Left hindlimb (tissue), 1 donor: ENCODE measurements around the gene VEGFB.

Experiments used
- DNase-seq: peaks from one replicate; pipeline ENCODE4 v3.0.0-alpha.2; 2018

VEGFB gene

DNA sequence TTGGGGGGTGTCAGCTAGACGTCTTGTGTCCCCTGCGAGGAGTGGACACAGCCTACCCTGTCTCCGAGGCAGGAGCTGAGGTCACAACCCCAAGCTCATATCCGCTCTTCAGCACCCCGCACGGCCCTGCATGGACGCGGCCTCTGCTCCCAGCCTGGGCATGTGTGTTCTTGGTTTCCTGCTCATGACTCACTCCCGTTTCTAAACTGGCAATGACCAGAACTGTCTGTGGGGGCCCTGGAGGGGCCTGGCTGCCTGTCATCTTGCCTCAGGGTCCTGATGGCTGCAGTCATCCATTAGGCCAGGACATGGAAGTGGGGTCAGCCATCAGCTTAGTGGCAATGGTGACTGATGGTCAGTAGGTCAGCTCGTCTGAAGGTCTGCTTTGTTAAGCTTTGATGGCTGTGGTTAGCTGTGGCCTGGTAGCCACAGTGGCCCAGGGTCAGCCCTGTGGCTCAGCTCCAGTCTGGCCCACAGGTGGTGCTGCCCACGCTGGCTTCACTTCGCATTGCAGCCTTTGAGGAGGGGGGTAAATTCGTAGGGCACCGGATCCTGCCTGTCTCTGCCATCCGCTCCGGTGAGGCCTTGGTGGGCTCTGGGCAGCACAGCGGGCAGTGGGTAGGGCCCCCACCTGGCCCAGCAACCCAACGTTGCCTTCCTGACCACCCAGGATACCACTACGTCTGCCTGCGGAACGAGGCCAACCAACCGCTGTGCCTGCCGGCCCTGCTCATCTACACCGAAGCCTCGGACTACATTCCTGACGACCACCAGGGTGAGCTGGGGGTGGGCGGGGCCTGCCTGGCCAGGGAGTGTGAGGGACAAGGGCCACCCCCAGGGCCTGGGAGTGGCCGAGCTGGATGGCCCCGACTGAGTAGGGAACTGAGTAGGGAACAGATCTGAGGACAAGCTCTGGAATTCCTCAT lies 28.9 kb downstream of the VEGFB start:
- no peak for DNase-seq

DNA sequence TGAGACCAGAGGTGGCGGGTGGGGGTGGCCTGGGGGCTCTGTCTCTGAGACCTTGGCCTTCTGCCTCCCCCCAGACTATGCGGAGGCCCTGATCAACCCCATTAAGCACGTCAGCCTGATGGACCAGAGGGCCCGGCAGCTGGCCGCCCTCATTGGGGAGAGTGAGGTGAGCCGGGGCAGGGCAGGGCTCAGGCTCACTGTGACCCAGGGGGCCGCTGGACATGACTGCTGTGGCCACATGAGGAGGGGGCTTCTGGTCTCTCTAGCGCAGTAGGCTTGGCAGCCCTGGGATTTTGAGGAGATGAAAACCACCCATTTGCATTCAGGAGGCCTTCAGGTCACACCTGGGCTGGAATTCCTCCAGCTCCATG lies 29.5 kb downstream of the VEGFB start:
- DNase-seq: no peak

GRCh38 chr11:64264371-64264852 lies 30.0 kb downstream of the VEGFB start:
- DNase-seq: no peak

DNA sequence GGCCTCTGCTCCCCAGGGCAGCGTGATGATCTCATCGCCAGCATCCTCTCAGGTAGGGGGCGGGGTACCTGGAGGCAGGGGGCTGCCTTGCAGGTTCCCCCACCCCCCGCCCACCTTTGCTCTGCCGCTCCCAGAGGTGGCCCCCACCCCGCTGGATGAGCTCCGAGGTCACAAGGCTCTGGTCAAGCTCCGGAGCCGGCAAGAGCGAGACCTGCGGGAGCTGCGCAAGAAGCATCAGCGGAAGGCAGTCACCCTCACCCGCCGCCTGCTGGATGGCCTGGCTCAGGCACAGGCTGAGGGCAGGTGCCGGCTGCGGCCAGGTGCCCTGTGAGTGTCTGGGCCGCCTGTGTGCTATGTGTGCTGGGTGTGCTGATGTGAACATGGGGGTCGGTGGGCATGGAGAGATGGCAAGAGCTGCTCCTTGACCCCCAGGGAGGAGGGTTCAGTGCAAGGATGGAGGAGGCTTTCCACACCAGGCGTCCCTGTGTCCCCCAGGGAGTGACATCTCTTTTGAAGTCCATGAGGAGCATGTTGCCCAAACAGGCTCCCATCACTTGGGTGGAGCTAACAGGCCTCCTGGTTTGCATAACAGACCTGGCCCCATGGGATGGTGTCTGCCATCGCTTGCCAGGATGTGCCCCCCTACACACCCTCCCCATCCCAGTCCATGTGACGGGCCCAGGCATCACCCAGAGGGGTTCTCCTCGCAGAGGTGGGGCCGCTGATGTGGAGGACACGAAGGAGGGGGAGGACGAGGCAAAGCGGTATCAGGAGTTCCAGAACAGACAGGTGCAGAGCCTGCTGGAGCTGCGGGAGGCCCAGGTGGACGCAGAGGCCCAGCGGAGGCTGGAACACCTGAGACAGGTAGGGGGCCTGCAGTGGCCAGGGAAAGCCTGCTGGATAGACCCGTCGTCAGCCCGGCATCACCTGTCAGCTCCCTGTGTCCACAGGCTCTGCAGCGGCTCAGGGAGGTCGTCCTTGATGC lies 31.1 kb downstream of the VEGFB start:
- no peak for DNase-seq

DNA sequence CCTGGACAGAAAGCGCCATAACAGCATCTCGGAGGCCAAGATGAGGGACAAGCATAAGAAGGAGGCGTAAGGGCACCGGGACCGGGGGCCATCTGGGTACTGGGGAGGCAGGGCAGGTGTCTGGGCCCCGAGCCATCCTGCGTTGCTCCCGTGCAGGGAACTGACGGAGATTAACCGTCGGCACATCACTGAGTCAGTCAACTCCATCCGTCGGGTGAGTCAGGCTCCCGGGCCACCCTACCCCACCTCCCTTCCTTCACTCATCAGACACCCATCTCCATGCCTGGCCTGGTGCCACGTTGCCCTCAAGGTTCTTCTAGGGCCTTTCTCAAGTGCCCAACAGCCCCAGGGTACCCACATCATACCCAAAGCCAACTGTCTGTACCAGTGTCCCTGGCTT lies 32.0 kb downstream of the VEGFB start:
- no peak for DNase-seq

DNA sequence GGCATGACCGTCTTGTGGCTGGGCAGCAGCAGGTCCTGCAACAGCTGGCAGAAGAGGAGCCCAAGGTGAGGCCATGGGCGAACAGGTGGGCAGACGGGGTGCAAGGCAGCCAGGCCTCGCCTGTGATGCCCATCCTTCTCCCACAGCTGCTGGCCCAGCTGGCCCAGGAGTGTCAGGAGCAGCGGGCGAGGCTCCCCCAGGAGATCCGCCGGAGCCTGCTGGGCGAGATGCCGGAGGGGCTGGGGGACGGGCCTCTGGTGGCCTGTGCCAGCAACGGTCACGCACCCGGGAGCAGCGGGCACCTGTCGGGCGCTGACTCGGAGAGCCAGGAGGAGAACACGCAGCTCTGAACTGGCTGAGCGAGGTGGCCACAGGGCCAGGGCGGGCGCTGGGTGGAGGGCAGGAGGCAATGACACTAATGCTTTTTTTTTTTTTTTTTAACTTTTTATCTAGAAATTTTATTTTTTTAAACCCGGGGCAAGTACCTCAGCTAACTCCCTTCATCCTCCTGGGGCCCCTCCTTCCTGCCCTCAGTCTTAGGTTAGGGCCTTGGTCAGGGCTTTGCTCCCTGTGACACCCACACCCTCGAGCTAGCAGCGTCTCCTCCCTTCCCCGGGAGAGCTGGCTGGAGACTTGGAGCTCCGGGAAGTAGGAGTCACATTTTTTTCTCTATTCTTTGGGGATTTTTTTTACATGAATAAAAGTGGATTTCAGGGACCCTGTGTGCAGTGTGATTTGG lies 33.0 kb downstream of the VEGFB start:
- DNase-seq: no peak

- DNase-seq: peak; percentile 77
These were observed 33.9 kb downstream of the VEGFB start for GRCh38 chr11:64268025-64268892.

GRCh38 chr11:64268893-64269539 lies 34.6 kb downstream of the VEGFB start:
- DNase-seq: peak; percentile 73

DNA sequence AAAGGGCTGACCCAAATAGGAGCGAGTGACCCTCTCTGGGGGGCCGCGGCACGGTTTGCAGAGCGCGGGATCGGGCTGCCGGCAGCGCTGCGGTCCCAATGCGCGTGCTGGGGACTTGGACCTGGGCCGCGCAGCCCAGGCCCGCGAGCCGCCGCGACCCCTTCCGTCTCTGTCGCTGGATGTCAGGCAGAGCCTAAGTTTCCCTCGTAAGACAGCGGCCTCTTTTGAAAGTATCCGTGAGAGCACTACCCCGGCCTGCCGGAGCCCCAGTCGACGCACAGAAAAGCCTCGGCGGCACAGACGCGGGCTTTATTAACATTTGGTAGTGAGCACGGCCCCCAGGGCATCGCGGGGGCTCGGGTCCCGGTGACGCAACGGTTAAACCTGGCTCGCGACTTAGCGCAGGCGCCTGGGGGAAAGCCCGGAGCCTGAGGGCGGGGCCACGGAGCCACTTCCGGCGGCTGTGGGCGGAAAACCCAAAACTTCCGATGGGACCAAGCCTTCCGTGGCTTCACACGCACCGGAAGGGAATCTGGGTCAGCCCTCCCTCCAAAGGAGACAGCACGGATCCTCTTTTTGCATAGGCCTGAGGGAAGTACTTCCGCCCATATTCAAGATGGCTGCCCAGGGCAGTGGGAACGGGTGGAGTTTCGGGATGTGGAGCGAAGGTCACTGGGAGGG lies 35.3 kb downstream of the VEGFB start:
- peak; percentile 99 for DNase-seq

GRCh38 chr11:64275031-64275800 lies 40.8 kb downstream of the VEGFB start:
- peak; percentile 24 for DNase-seq

- DNase-seq: no peak
These were observed 41.5 kb downstream of the VEGFB start for GRCh38 chr11:64275841-64276240.

DNA sequence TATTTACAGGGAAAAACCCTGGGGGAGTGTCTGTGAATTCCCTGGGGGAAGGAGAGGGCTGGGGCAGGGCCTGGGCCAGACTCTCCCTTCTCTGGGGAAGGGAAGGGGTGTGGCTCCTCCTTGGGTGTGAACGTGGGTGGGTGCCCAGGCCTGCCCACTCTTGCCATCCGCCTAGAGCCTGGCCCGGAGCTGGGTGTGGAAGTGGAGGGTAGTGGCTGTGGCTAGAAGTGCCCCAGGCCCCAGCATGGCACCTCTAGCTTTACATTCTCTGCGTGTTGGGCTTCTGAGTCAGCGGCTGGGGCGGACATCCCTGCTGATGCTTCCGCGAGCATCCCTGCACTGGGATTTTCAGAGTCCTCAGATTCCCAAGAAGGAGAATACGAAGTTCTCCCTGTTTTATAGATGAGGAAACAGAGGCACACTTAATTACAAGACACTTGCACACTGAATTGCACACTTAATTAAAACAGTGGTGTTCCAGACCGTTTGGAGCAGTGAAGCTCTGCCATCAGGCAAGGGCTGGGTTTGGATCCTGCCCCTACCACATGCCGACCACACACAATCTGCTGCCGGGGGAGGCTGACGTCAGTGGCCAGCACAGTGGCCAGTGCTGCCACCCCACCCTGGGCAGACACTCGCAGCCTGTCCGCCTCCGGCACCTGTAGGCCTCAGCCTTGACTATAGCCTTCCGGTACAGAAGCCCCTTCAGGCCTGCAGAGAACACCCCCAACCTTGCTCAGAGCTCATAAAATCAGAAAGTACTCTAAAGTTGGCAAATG lies 42.5 kb downstream of the VEGFB start:
- peak; percentile 22 for DNase-seq

DNA sequence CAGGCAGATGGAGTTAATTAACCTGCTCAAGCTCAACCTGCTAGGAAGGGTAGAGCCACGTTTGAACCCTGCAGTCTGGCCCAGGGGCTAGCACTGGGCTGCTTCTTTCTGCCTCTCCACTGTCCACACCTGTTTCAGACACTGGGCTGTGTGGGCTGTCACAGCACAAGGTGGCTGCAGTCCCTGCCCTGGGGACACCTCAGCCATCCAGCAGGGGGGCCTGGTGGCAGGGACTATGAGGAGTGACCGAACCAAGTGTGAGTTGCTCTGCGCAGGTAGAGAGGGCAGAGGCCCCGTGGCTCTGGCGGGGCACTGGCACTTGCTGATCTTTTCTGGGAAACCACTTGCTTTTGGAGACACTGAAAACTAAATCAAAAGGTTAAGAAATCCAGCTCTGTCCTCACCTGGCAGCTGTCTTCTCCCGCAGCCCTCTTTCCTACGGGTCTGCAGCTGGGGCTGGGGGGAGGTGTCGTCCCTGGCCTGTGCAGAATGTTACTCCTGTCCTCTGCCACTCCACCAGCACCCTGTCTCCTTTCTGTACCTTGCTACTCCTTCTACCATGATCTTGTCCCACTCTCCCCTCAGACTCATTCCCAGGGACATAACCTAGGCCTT lies 44.3 kb downstream of the VEGFB start:
- no peak for DNase-seq

- no peak for DNase-seq
These were observed 47.8 kb downstream of the VEGFB start for GRCh38 chr11:64281957-64282770.

DNA sequence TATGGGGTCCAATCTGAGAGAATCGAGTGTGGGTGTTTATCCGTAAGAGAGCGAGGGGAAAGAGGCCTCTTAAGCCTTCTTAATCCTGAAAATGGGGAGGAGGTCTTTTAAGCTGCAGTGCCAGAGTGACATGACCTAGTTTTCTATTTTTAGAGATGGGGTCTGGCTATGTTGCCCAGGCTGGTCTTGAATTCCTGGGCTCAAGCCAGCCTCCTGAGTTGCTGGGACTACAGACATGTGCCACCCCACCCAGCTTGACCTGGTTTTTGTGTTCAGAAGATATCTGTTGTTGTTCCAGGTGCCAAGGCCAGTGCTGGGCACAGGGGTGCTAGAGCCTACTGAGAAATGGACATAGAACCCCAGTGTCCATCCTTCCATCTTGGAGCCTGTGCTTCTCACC lies 48.7 kb downstream of the VEGFB start:
- DNase-seq: no peak

- peak; percentile 96 for DNase-seq
These were observed 49.9 kb downstream of the VEGFB start, which contains the start of gene BAD for GRCh38 chr11:64284048-64284961. Gene BAD, minus strand, starts transcription at chr11:64284665. Its CDS starts 297 bp downstream, at chr11:64284368.
